ENCODE data around the gene FBN1.

Gene FBN1

DNA sequence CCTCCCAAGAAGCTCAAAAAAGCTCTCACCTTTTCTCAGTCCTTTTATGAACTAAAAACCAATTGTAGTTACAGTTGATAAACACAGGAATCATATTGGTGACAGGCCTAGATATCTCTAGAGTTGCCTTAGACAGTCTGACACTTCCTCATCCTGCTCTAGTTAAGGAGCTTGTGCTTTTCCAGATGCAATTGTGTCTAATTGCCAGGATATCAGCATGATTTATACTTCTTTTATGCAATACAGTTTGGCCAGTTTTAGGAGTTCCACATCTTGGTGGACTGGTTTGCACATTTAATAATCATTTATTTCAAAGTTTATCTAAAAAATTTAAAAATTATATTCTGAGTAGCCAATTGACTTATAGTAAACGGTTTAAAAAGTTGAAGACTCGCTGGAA, 218.6 kb downstream of the FBN1 start:
- DNase-seq (ENCODE audit: low spot score): no peak

- DNase-seq (ENCODE audit: low spot score): no peak
Measured at GRCh38 chr15:48426044-48426443, 219.5 kb downstream of the FBN1 start.

DNA sequence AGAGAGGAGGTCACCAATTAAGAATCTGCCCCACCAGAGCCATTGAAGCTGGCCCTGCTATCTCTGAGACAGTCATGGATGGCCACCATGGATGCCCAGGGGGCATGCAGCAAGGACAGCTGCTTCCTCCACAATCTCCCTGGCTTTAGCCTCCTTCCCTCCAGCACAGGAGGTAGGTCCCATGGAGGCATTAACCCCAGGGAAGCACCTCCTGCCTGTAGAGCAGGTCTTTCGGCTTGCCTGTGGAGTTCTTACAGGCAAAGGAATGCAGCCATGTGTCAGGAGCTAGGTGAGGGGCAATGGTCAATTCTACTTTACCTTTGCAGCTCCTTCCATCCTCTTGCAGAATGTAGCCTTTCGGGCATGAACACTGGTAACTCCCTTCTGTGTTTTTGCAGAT, 220.5 kb downstream of the FBN1 start:
- DNase-seq (ENCODE audit: low spot score): no peak

DNA sequence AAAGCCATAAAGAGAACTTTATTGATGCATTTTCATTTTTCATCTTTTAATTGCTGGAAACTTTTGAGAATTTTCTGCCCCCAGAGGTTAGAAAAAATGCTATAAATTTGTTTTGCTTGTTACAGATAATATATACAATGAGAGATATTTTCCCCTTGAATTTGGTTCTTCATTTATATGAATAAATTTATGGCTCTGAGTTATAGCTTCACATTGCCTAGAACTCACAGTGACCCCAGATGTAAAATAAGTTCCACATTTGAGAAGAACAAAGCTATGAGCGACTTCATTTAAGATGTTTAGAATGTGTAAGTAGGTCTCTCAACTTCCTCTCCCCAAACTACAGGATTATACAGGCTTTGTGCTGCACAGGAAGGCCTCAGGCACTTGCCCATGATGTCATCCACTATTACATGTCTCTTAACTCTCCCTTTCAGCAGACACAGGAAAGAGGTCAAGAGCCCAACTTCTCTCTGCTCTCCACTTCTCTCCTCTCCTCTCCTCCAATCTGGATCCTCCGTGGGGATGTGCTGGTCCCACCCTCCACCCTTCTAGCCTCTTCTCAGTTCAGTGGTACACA, 221.5 kb downstream of the FBN1 start:
- no peak for DNase-seq (ENCODE audit: low spot score)

DNA sequence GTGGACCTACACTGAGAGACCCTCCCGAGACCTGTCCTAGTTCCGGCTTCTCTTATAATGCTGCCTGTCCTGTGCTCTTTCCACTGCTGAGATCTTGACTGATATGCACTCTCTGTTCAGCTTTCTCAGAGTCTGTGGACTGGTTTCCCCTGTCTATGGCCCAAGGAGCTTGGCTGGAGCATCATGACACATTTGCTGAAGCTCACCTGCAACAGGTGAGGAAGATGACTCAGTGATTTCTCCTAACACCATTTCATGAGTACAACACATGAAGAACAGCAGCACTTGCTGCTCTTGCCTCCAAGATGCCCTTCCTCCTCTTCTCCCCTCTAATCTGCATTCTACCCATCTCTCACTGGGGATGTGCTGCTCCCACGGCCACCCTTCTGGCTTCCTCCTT, 222.2 kb downstream of the FBN1 start:
- DNase-seq (ENCODE audit: low spot score): no peak

DNA sequence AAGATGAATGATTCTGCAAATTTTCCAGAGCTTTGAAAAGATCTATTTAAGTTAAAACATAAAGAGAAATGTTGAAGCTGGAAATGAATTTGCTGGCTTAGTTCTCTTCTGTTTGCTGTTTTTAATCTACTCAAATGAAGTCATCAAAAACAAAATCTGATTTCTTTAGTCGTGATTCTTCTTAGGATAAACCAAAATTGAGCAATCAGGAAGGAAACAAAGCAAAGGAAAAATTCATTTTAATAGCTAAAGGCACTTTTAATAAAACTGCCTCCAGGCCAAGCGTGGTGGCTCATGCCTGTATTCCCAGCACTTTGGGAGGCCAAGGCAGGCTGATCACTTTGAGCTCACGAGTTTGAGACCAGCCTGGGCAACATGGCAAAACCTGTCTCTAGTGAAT, 223.1 kb downstream of the FBN1 start:
- DNase-seq (ENCODE audit: low spot score): no peak

GRCh38 chr15:48421362-48421761, 224.1 kb downstream of the FBN1 start:
- no peak for DNase-seq (ENCODE audit: low spot score)

DNA sequence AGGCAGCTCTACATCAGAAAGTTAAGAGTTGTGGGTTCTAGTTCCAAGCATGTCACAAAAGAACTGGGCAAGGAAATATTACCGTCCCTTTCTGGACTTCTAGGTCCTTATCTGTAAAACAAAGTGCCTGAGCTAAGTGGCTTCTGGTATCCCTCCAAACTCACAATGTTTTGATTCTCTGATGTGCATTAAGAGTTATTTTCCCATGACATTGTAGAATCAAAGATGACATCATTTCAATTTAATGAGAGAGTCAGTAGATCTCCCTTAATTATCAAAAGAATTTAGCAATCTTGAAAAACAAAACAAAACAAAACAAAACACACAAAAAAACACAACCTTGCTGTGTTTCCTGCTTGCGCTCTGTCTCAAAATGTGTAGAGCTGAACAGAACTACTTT, 225.6 kb downstream of the FBN1 start:
- DNase-seq (ENCODE audit: low spot score): no peak

- no peak for DNase-seq (ENCODE audit: low spot score)
Measured at GRCh38 chr15:48418343-48418742, 227.2 kb downstream of the FBN1 start.

DNA sequence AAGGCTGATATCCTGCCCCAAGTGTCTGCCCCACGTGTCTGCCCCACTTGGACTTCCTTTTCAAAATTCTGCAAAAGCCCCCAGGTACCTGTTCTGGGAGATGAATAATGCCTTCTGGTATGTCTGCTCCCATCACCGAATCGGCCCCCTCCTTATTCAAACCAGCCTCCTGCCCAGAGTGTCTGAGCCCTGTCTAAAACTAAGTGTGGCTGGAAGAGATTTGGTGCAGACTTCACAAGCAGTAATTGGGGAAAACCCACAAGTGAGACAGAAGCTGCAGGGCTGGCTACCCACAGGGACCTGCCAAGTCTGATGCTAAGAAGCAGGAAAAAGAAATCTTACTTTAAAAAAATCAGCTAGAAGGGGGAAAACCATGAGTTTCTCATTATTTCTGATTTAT, 229.2 kb downstream of the FBN1 start:
- DNase-seq (ENCODE audit: low spot score): no peak

GRCh38 chr15:48415036-48415886, 230.2 kb downstream of the FBN1 start:
- no peak for DNase-seq (ENCODE audit: low spot score)

GRCh38 chr15:48414015-48414414, 231.5 kb downstream of the FBN1 start:
- no peak for DNase-seq (ENCODE audit: low spot score)

GRCh38 chr15:48413304-48413703, 232.2 kb downstream of the FBN1 start:
- DNase-seq (ENCODE audit: low spot score): no peak

GRCh38 chr15:48411971-48412591, 233.4 kb downstream of the FBN1 start:
- DNase-seq (ENCODE audit: low spot score): no peak

DNA sequence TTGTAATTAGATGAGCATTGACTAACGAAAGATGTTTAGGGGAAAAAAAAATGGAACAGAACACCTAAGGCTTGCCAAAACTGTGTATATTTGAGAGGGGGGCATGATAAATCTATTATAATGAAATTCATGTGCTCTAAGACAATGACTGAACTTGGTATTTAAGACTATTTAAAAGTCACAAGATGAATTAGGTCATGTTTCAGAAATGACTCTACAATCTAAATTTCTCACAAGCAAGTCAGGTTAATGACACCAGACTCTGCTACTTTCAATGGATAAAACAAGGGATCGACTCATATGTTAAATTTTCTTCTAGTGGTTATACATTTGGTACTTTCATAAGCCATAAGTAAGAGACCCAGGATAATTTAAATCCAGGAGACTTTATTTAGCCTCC, 235.9 kb downstream of the FBN1 start:
- no peak for DNase-seq (ENCODE audit: low spot score)

DNA sequence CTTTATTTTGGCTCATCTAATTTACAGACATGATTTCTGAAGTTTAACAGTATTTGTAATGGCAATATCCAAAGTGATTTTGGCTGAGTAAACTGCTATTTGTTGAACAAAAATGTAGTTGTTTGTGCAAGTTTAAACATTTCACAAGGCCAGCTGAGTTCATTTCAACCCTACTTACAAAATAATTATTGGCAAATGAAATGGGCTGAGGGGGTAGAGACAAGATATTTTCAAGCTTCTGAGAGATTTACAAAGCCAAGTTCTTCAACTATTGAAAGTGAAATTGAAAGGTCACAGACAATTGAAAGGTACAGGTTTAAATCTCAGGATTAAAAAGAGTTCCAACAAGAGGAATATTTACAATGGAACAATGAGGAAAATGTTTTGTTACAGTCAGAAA, 237.2 kb downstream of the FBN1 start:
- no peak for DNase-seq (ENCODE audit: low spot score)

- no peak for DNase-seq (ENCODE audit: low spot score)
Measured at GRCh38 chr15:48407646-48408045, 237.9 kb downstream of the FBN1 start.

GRCh38 chr15:48406911-48407310, 238.6 kb downstream of the FBN1 start:
- DNase-seq (ENCODE audit: low spot score): no peak

DNA sequence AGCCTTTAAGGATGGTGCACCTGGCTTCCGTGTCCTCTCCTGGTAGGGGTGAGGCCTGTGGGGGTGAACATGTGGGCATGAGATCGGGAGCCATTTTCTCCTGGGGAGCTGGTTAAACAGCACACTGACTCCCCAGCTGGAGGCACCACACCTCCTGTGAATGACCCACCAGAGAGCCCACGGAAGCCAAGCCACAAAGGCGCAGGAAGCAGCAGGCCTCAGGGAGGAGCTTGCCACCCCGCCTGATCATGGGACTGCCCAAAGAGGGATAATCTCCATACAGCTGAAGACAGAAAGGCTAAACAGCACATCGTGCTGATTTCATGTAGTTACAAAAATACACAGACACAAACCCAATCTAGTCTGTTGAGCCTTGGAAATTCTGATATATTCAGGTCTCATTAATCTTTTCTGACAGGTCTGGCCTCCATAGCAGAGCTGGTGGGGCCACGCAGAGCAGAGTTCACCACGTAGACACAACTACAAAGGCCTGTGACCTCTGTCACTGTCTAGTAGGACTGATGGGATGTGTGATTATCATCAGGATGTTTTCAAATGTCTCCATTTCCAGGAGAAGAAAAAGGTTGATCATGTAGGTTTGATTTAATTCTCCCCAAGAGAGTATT, 239.1 kb downstream of the FBN1 start:
- no peak for DNase-seq (ENCODE audit: low spot score)

GRCh38 chr15:48402427-48403177, 242.9 kb downstream of the FBN1 start:
- DNase-seq (ENCODE audit: low spot score): no peak

DNA sequence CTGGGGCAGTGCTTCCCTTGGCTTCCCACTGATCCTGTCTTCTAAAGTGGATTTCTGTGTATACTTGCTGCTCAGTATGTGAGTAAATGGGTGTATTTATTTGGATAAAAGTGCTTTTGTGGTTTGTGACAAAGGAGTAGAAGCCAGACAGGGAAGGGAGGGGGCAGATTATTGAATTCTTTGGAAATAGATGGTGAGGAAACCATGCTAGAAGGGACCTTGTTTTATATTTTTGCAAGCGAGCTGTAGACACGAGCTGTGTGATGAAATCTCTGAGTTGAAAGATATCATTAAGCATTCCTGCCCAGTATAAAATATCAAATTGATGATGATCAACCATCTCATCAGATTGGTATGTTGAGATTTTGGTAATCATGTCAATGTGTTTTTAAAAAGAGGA, 245.4 kb downstream of the FBN1 start:
- no peak for DNase-seq (ENCODE audit: low spot score)

- DNase-seq (ENCODE audit: low spot score): no peak
Measured at GRCh38 chr15:48397841-48398240, 247.7 kb downstream of the FBN1 start.
